GM18861 (cell line): Measurements from ENCODE around the gene CDC25B.

Source experiments
- ATAC-seq: cut with Tn5 transposase; IDR thresholded peaks from one replicate; pipeline ENCODE4 v1.9.1; 2021; ENCODE audit not compliant: unreplicated experiment

The CDC25B gene

GRCh38 chr20:3795511-3796468, at the start of gene CDC25B:
CDC25B (plus strand) TSS chr20:3796310; CDS start chr20:3796532, 222 bp downstream.
- ATAC-seq: peak; percentile 56

- no peak for ATAC-seq
Measured at GRCh38 chr20:3747471-3747870, 48.6 kb upstream of the CDC25B start.

GRCh38 chr20:3748073-3748472, 48.0 kb upstream of the CDC25B start:
- no peak for ATAC-seq

- ATAC-seq: no peak
Measured at GRCh38 chr20:3749087-3749688, 46.9 kb upstream of the CDC25B start.

- no peak for ATAC-seq
Measured at GRCh38 chr20:3749689-3750531, 46.2 kb upstream of the CDC25B start.

GRCh38 chr20:3751305-3751674, 44.8 kb upstream of the CDC25B start:
- ATAC-seq: no peak

GRCh38 chr20:3751675-3752385, 44.3 kb upstream of the CDC25B start:
- ATAC-seq: no peak

GRCh38 chr20:3752386-3752759, 43.7 kb upstream of the CDC25B start:
- ATAC-seq: no peak

GRCh38 chr20:3753098-3753497, 43.0 kb upstream of the CDC25B start:
- ATAC-seq: no peak

- no peak for ATAC-seq
Measured at GRCh38 chr20:3753501-3754275, 42.4 kb upstream of the CDC25B start.

GRCh38 chr20:3754276-3754630, 41.9 kb upstream of the CDC25B start:
- ATAC-seq: no peak

GRCh38 chr20:3755269-3755668, 40.8 kb upstream of the CDC25B start:
- ATAC-seq: no peak

GRCh38 chr20:3755814-3756480, 40.2 kb upstream of the CDC25B start:
- no peak for ATAC-seq

- no peak for ATAC-seq
Measured at GRCh38 chr20:3757268-3757667, 38.8 kb upstream of the CDC25B start.

- ATAC-seq: no peak
Measured at GRCh38 chr20:3758566-3758965, 37.5 kb upstream of the CDC25B start.

GRCh38 chr20:3759316-3759823, 36.7 kb upstream of the CDC25B start:
- no peak for ATAC-seq

GRCh38 chr20:3759884-3760283, 36.2 kb upstream of the CDC25B start:
- no peak for ATAC-seq

GRCh38 chr20:3760655-3761348, 35.3 kb upstream of the CDC25B start:
- no peak for ATAC-seq
